OCI-LY1 (cell line): Measurements from ENCODE around the gene IPO13.

Source experiments
- H2AFZ ChIP-seq: fragments of 200-600 bp; sonication (generic), shearing (Covaris generic); 2 replicates; pipeline ENCODE4 v1.6.0; 2014; ENCODE audit warnings: antibody characterized with exemption, mild to moderate bottlenecking, low read length
- H3F3A ChIP-seq: fragments of 200-600 bp; sonication (generic), shearing (Covaris generic); 2 replicates; pipeline ENCODE4 v1.6.0; 2014; ENCODE audit warnings: mild to moderate bottlenecking, antibody characterized with exemption, low read length, moderate library complexity; ENCODE audit not compliant: insufficient read depth
- H3K27ac ChIP-seq: fragments of 200-600 bp; sonication (generic); 2 replicates; pipeline ENCODE4 v1.5.1; 2014; ENCODE audit warnings: low read length, mixed run types, mild to moderate bottlenecking, low read depth; ENCODE audit not compliant: poor library complexity, severe bottlenecking
- H3K27me3 ChIP-seq: fragments of 200-600 bp; sonication (generic); 2 replicates; pipeline ENCODE4 v1.6.0; 2014; ENCODE audit warnings: antibody characterized with exemption, mild to moderate bottlenecking, low read length, moderate library complexity; ENCODE audit not compliant: insufficient read depth
- H3K36me3 ChIP-seq: fragments of 200-600 bp; sonication (generic); 2 replicates; pipeline ENCODE4 v1.6.1; 2014; ENCODE audit warnings: mild to moderate bottlenecking, antibody characterized with exemption, low read length, moderate library complexity, mixed read lengths; ENCODE audit not compliant: insufficient read depth
- H3K4me1 ChIP-seq: fragments of 200-600 bp; sonication (generic); 2 replicates; pipeline ENCODE4 v1.5.1; 2014; ENCODE audit warnings: mild to moderate bottlenecking, low read length, moderate library complexity; ENCODE audit not compliant: insufficient read depth, severe bottlenecking
- H3K4me2 ChIP-seq: fragments of 200-600 bp; sonication (generic), shearing (Covaris generic); 2 replicates; pipeline ENCODE4 v1.6.1; 2014; ENCODE audit warnings: low read length
- H3K4me3 ChIP-seq: fragments of 200-600 bp; sonication (generic); 2 replicates; pipeline ENCODE4 v1.5.1; 2014; ENCODE audit warnings: low read length, low read depth, mild to moderate bottlenecking, mixed read lengths; ENCODE audit not compliant: poor library complexity, severe bottlenecking
- H3K79me2 ChIP-seq: fragments of 200-600 bp; shearing (Covaris generic); 2 replicates; pipeline ENCODE4 v1.6.1; 2016; ENCODE audit warnings: mixed run types, low read length, mixed read lengths; ENCODE audit not compliant: insufficient read depth
- H3K9ac ChIP-seq: fragments of 200-600 bp; sonication (generic), shearing (Covaris generic); 2 replicates; pipeline ENCODE4 v1.6.1; 2014; ENCODE audit warnings: mild to moderate bottlenecking, low read length, mixed read lengths
- H3K9me2 ChIP-seq: fragments of 200-600 bp; sonication (generic), shearing (Covaris generic); 2 replicates; pipeline ENCODE4 v1.6.1; 2014; ENCODE audit warnings: low read depth, mild to moderate bottlenecking, low read length, mixed read lengths
- H3K9me3 ChIP-seq: fragments of 200-600 bp; shearing (Covaris generic); 2 replicates; pipeline ENCODE4 v1.6.1; 2014; ENCODE audit warnings: low read length, mixed read lengths
- H4K20me1 ChIP-seq: fragments of 200-600 bp; sonication (generic), shearing (Covaris generic); 2 replicates; pipeline ENCODE4 v1.6.0; 2016; ENCODE audit warnings: mild to moderate bottlenecking, low read length; ENCODE audit not compliant: insufficient read depth
- EZH2 ChIP-seq: fragments of 200-600 bp; sonication (generic), shearing (Covaris generic); IDR thresholded peaks from 2 replicates; pipeline ENCODE4 v1.8.0; 2017; ENCODE audit warnings: borderline replicate concordance, mixed run types, mild to moderate bottlenecking, antibody characterized with exemption, low read length, moderate library complexity, mixed read lengths
- TF ChIP-seq, protein P1 (sequence below): fragments of 200-600 bp; sonication (generic), shearing (Covaris generic); IDR thresholded peaks from 2 replicates; pipeline ENCODE4 v1.5.1; 2017; ENCODE audit warnings: mild to moderate bottlenecking, antibody characterized with exemption, low read length, moderate library complexity, mixed read lengths

IPO13 gene

DNA sequence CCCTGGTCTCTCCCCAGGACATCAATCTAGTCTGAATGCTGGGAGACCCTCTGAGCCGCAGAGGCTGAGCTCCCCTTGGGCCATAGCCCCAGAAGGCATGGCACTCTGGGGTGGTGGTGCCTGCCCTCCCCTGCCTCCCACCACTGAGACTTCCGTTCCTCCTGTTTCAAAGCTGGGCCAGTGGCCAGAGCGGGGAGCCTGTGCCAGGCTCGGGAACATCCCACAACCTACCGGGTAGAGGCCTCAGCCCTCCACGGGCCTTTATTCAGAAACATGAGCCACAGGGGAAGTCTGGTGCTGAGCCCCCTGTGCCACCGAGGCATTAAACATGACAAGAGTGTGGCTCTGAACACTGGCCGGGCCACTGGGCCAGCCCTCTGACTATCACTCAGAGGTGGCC is 52.7 kb downstream of the IPO13 start:
- Histone ChIP-seq H3K4me3 (no peak overlapping the region), H3K4me1 (no peaks in the 10 kb centered on the region), H3K9me3 (no peaks in the 10 kb centered on the region), H3K4me2 (no peak overlapping the region), H3K27ac (no peak overlapping the region), H3K27me3 (no peaks in the 10 kb centered on the region), H3K9me2 (no peaks in the 10 kb centered on the region), H3K79me2 (no peaks in the 10 kb centered on the region), H3F3A (no peaks in the 10 kb centered on the region), H3K36me3 (no peaks in the 10 kb centered on the region), H2AFZ (no peak overlapping the region), H3K9ac (no peak overlapping the region), H4K20me1 (no peaks in the 10 kb centered on the region)
- TF ChIP-seq, protein P1, sequence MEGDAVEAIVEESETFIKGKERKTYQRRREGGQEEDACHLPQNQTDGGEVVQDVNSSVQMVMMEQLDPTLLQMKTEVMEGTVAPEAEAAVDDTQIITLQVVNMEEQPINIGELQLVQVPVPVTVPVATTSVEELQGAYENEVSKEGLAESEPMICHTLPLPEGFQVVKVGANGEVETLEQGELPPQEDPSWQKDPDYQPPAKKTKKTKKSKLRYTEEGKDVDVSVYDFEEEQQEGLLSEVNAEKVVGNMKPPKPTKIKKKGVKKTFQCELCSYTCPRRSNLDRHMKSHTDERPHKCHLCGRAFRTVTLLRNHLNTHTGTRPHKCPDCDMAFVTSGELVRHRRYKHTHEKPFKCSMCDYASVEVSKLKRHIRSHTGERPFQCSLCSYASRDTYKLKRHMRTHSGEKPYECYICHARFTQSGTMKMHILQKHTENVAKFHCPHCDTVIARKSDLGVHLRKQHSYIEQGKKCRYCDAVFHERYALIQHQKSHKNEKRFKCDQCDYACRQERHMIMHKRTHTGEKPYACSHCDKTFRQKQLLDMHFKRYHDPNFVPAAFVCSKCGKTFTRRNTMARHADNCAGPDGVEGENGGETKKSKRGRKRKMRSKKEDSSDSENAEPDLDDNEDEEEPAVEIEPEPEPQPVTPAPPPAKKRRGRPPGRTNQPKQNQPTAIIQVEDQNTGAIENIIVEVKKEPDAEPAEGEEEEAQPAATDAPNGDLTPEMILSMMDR = no peak
- TF ChIP-seq EZH2 = no peak

DNA sequence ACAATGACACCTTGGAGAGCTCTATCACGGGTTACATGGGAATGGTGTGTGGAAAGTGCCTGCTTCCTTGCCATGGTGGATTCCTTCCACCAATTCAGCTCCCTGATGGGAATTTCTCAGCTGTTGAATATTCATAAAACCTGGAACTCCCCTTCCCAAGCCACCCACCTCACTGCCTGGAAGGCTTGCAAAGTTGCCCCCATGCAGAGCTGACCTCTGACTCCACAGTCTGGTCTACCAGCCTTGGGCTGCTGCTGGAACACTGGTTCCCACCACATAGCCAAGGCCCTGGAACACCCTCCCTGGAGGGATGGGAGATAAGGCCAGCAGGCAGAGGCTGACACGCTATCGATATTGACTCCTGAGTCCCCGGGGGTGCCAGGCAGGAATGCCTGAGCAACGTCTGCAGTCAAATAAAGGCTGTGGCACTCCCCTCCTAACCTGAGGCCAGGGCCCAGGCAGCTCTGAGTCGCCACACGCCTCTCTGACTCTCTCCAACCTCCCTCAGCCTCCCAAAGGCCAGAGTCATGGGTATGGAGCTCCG is 53.4 kb downstream of the IPO13 start:
- H3K36me3 ChIP-seq = no peaks in the 10 kb centered on the region
- H3K9me3 ChIP-seq = no peaks in the 10 kb centered on the region
- no peak overlapping the region for H3K9ac ChIP-seq
- no peak overlapping the region for H3K4me3 ChIP-seq
- H3K4me1 ChIP-seq = no peaks in the 10 kb centered on the region
- no peaks in the 10 kb centered on the region for H4K20me1 ChIP-seq
- no peaks in the 10 kb centered on the region for H3K27me3 ChIP-seq
- TF ChIP-seq, protein P1 = no peak
- no peak for TF ChIP-seq EZH2
- no peaks in the 10 kb centered on the region for H3F3A ChIP-seq
- no peak overlapping the region for H3K4me2 ChIP-seq
- H3K79me2 ChIP-seq = no peaks in the 10 kb centered on the region
- H3K27ac ChIP-seq = no peak overlapping the region
- H3K9me2 ChIP-seq = no peaks in the 10 kb centered on the region
- H2AFZ ChIP-seq = no peak overlapping the region

DNA sequence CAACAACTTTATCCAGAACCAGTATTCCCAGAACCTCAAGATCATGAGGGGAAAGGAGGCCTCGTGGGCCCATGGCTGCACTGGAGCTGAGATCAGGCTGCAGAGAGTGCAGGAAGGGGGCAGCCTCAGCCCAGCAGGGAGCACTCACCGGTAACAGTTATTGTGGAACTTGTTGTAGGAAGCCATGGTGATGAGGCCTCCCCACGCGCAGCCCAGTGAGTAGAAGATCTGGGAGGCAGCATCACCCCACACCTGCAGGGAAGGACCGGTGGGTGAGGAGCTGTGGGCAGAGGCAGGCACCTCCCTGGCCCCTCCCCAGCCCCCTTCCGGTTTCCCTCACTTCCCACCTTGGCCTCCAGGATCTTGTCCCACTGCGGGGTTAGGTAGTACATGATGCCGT is 55.4 kb downstream of the IPO13 start:
- Histone ChIP-seq H3K27ac (no peak overlapping the region), H3K9me3 (no peaks in the 10 kb centered on the region), H3K9me2 (no peaks in the 10 kb centered on the region), H3K9ac (no peak overlapping the region), H3K4me3 (no peak overlapping the region), H2AFZ (no peak overlapping the region), H3K4me2 (no peak overlapping the region), H3K79me2 (no peaks in the 10 kb centered on the region), H3K36me3 (no peaks in the 10 kb centered on the region), H3K27me3 (no peaks in the 10 kb centered on the region), H3K4me1 (no peaks in the 10 kb centered on the region), H3F3A (no peaks in the 10 kb centered on the region), H4K20me1 (no peaks in the 10 kb centered on the region)
- TF ChIP-seq EZH2 = no peak
- TF ChIP-seq, protein P1 = no peak
